ENCODE results near the gene CDH5.

The CDH5 gene

GRCh38 chr16:66440970-66441369, 74.5 kb downstream of the CDH5 start:
- in situ Hi-C loops (cut with MboI; ENCODE audit: low pct_unique_long_range_greater_than_20kb, low sequenced_read_pairs, unreplicated experiment) = no loop called here
- TF ChIP-seq CTCF (IDR thresholded peaks at IDR 0.05; ENCODE audit: extremely low read depth, insufficient read depth, missing control alignments) = no peak
- no peak for DNase-seq (ENCODE audit: low spot score)

GRCh38 chr16:66441586-66442375, 75.3 kb downstream of the CDH5 start:
- DNase-seq (ENCODE audit: low spot score) = no peak
- no peak for TF ChIP-seq CTCF (IDR thresholded peaks at IDR 0.05; ENCODE audit: extremely low read depth, insufficient read depth, missing control alignments)
- in situ Hi-C loops (cut with MboI; ENCODE audit: low pct_unique_long_range_greater_than_20kb, low sequenced_read_pairs, unreplicated experiment) = no loop called here

GRCh38 chr16:66442502-66443268, 76.2 kb downstream of the CDH5 start:
- in situ Hi-C loops (cut with MboI; ENCODE audit: low pct_unique_long_range_greater_than_20kb, low sequenced_read_pairs, unreplicated experiment) = no loop called here
- TF ChIP-seq CTCF (IDR thresholded peaks at IDR 0.05; ENCODE audit: extremely low read depth, insufficient read depth, missing control alignments) = no peak
- DNase-seq (ENCODE audit: low spot score) = no peak

- in situ Hi-C loops (cut with MboI; ENCODE audit: low pct_unique_long_range_greater_than_20kb, low sequenced_read_pairs, unreplicated experiment) = no loop called here
- no peak for TF ChIP-seq CTCF (IDR thresholded peaks at IDR 0.05; ENCODE audit: extremely low read depth, insufficient read depth, missing control alignments)
- DNase-seq (ENCODE audit: low spot score) = no peak
Measured at GRCh38 chr16:66443269-66443652, 76.8 kb downstream of the CDH5 start.

- DNase-seq (ENCODE audit: low spot score) = no peak
- no peak for TF ChIP-seq CTCF (IDR thresholded peaks at IDR 0.05; ENCODE audit: extremely low read depth, insufficient read depth, missing control alignments)
- in situ Hi-C loops (cut with MboI; ENCODE audit: low pct_unique_long_range_greater_than_20kb, low sequenced_read_pairs, unreplicated experiment) = no loop called here
Measured at GRCh38 chr16:66444049-66444481, 77.6 kb downstream of the CDH5 start.

- in situ Hi-C loops (cut with MboI; ENCODE audit: low pct_unique_long_range_greater_than_20kb, low sequenced_read_pairs, unreplicated experiment) = no loop called here
- DNase-seq (ENCODE audit: low spot score) = no peak
- TF ChIP-seq CTCF (IDR thresholded peaks at IDR 0.05; ENCODE audit: extremely low read depth, insufficient read depth, missing control alignments) = no peak
Measured at GRCh38 chr16:66446737-66447136, 80.2 kb downstream of the CDH5 start.
